ENCODE results near the gene SLC4A2.

The SLC4A2 gene

DNA sequence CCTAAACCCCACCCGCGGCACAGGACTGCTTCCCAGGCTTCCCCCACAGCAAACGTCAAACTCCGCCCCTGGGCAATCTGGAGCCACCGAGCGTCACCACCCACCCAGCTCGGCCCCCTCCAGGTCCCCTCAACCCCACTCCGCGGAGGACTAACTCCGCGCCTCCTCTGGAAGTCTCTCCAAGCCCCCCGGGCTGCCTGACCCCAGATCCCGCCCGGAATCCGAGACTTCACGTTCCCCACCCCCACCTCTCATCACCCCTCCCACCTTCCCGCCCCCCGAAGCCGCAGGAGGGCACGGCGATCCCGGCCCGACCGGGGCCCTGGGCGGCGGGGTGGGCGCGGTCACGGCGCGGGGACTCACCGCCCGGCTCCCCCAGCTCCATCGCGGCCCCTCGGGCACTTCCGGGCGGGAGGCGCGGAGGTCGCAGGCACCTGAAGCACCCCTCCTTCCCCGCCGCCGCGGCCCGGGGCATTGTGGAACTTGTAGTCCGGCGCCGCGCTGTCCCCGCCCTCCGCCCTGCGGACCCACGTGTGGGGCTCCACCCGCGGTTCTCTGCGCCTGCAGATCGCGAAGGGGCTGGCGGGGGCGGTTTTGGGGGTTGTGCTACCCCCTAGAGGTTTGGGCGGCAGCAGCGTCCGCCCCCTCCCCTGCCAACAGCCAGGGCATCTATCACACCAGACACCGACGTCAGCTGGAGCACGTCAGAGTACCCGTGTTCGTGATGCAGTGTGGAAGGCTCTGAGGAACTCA is 23.9 kb downstream of the SLC4A2 start, which contains the start of gene TMUB1:
TMUB1 (minus strand) TSS at position 423 of the 753 bp plus-strand sequence. CDS start 930 bp downstream, outside the sequence.
- peak within 1 kb of the TSS; percentile 93 for H3K18ac ChIP-seq (ENCODE audit: low read length)
- H2BK12ac ChIP-seq (ENCODE audit: low read length), result peak within 1 kb of the TSS; percentile 54
- peak within 1 kb of the TSS; percentile 97 for H2AFZ ChIP-seq (ENCODE audit: low read length)
- H3K14ac ChIP-seq (ENCODE audit: low read length), result peak within 1 kb of the TSS; percentile 7
- peak within 1 kb of the TSS; percentile 98 for H2AK5ac ChIP-seq (ENCODE audit: low read depth, low read length)
- DNase-seq (ENCODE audit: low spot score), result no peak
- H2BK15ac ChIP-seq (ENCODE audit: low read length), result peak within 1 kb of the TSS; percentile 88
- H2BK120ac ChIP-seq (ENCODE audit: low read depth, low read length), result peak within 1 kb of the TSS; percentile 76
- H3K9ac ChIP-seq (ENCODE audit: low read depth, low read length, poor library complexity), result peak within 1 kb of the TSS; percentile 80
- H3K36me3 ChIP-seq (replicated peaks in 1 of 2; ENCODE audit: control insufficient read depth in 2 of 2, insufficient read depth in 2 of 2, low read length in 2 of 2), result peaks cover 3 to 21% of the 10 kb centered on the region in 2 donors
- H3K4ac ChIP-seq (ENCODE audit: low read length), result no peak within 1 kb of the TSS
- H4K8ac ChIP-seq (ENCODE audit: low read depth, low read length), result no peak within 1 kb of the TSS
- peaks cover 0 to 6% (median 0%) of the 10 kb centered on the region in 3 experiments for H3K27me3 ChIP-seq (ENCODE audit: control insufficient read depth in 3 of 3, insufficient read depth in 3 of 3, low read depth in 1 of 3, low read length in 3 of 3)
- peak within 1 kb of the TSS; percentile 92 for H3K4me2 ChIP-seq (ENCODE audit: insufficient read depth, low read length, poor library complexity, severe bottlenecking)
- H4K91ac ChIP-seq (ENCODE audit: low read depth, low read length, poor library complexity), result no peak within 1 kb of the TSS
- no peak within 1 kb of the TSS for H3K27ac ChIP-seq (replicated peaks; ENCODE audit: low read length)
- H3K23ac ChIP-seq (ENCODE audit: low read depth, low read length, poor library complexity), result peak within 1 kb of the TSS; percentile 94
- WGBS, 2 donors (ENCODE audit: extremely low coverage in 2 of 2, insufficient read length in 2 of 2, insufficient replicate concordance in 1 of 2), result no CpG with 5 or more reads among the region's 69 CpGs
- peak within 1 kb of the TSS; percentile 56 for H2BK5ac ChIP-seq (ENCODE audit: low read length)
- peak within 1 kb of the TSS; percentile 84 to 99 for H3K4me3 ChIP-seq (ENCODE audit: low read length in 2 of 2)
- H3K9me3 ChIP-seq (replicated peaks in 1 of 2; ENCODE audit: control insufficient read depth in 2 of 2, insufficient read depth in 1 of 2, low read depth in 1 of 2, low read length in 2 of 2), result peaks cover 0 to 2% of the 10 kb centered on the region in 2 donors
- peaks cover 35 to 44% of the 10 kb centered on the region in 2 donors for H3K4me1 ChIP-seq (ENCODE audit: control insufficient read depth in 2 of 2, insufficient read depth in 1 of 2, low read depth in 1 of 2, low read length in 2 of 2)
- H3K79me1 ChIP-seq (ENCODE audit: low read depth, low read length), result peaks cover 25% of the 10 kb centered on the region

DNA sequence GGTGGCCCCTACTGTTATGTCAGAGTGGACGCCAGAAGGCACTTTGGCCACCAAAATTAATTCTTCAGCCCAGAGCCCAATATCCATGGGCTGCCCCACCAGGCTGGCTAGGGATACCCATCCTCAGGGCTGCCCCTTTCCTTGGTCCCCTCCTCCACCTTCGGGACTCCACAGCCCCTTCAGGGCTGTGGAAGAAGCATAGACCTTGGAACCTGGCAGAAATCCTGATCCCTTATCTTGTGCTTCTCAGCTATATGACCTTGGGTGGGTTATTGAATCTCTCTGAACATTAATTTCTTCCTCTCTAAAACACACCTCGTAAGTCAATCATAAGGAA is 24.4 kb downstream of the SLC4A2 start:
- Histone ChIP-seq H3K4me1 (ENCODE audit: control insufficient read depth in 2 of 2, insufficient read depth in 1 of 2, low read depth in 1 of 2, low read length in 2 of 2) (peaks cover 38 to 48% of the 10 kb centered on the region in 2 donors), H3K27ac (replicated peaks; ENCODE audit: low read length) (no peak overlapping the region)

DNA sequence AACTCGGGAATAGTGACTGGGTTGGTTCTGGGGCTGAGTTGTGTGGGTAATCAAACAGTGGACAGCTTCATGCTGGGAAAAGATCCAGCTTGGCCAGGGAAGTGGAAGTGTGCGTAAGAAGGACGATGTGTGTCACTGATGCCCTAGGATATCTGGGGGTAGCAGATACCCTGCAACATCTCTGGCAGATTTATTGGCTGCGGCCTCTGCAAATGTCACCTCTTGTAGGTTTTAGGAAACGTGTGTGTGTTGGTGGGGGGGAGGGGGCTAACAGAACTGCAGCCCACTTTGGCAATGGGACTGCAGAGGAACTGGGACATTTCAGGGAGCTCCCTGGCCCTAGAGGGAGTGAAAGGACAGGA is 25.9 kb downstream of the SLC4A2 start:
- no peaks in the 10 kb centered on the region for H3K9me3 ChIP-seq (replicated peaks in 1 of 2; ENCODE audit: control insufficient read depth in 2 of 2, insufficient read depth in 1 of 2, low read depth in 1 of 2, low read length in 2 of 2)
- peaks cover 43 to 44% of the 10 kb centered on the region in 2 donors for H3K4me1 ChIP-seq (ENCODE audit: control insufficient read depth in 2 of 2, insufficient read depth in 1 of 2, low read depth in 1 of 2, low read length in 2 of 2)
- peaks cover 0 to 24% of the 10 kb centered on the region in 2 donors for H3K36me3 ChIP-seq (replicated peaks in 1 of 2; ENCODE audit: control insufficient read depth in 2 of 2, insufficient read depth in 2 of 2, low read length in 2 of 2)
- H3K27ac ChIP-seq (replicated peaks; ENCODE audit: low read length), result no peak overlapping the region
- H4K8ac ChIP-seq (ENCODE audit: low read depth, low read length), result no peak overlapping the region
- no peak overlapping the region for H4K91ac ChIP-seq (ENCODE audit: low read depth, low read length, poor library complexity)
- no peak overlapping the region for H3K18ac ChIP-seq (ENCODE audit: low read length)
- H2AFZ ChIP-seq (ENCODE audit: low read length), result peak overlapping the region; percentile 99
- no peak overlapping the region for H2BK12ac ChIP-seq (ENCODE audit: low read length)
- H3K79me1 ChIP-seq (ENCODE audit: low read depth, low read length), result peaks cover 15% of the 10 kb centered on the region
- no peak overlapping the region for H3K9ac ChIP-seq (ENCODE audit: low read depth, low read length, poor library complexity)
- no peak overlapping the region for H2BK120ac ChIP-seq (ENCODE audit: low read depth, low read length)
- no CpG with 5 or more reads among the region's 5 CpGs for WGBS, 2 donors (ENCODE audit: extremely low coverage in 2 of 2, insufficient read length in 2 of 2, insufficient replicate concordance in 1 of 2)
- H3K23ac ChIP-seq (ENCODE audit: low read depth, low read length, poor library complexity), result no peak overlapping the region
- no peak overlapping the region for H3K14ac ChIP-seq (ENCODE audit: low read length)
- H3K4ac ChIP-seq (ENCODE audit: low read length), result no peak overlapping the region
- no peak for DNase-seq (ENCODE audit: low spot score)
- H3K4me2 ChIP-seq (ENCODE audit: insufficient read depth, low read length, poor library complexity, severe bottlenecking), result peak overlapping the region; percentile 100
- H2BK5ac ChIP-seq (ENCODE audit: low read length), result no peak overlapping the region
- H2AK5ac ChIP-seq (ENCODE audit: low read depth, low read length), result no peak overlapping the region
- H3K4me3 ChIP-seq (ENCODE audit: low read length in 2 of 2), result peak overlapping the region in 1 of 2 donors; percentile 95
- no peak overlapping the region for H2BK15ac ChIP-seq (ENCODE audit: low read length)
- H3K27me3 ChIP-seq (ENCODE audit: control insufficient read depth in 3 of 3, insufficient read depth in 3 of 3, low read depth in 1 of 3, low read length in 3 of 3), result peaks cover 0 to 6% (median 0%) of the 10 kb centered on the region in 3 experiments

More for the DNA sequence above, 24.4 kb downstream of the SLC4A2 start:
- no peaks in the 10 kb centered on the region for H3K9me3 ChIP-seq (replicated peaks in 1 of 2; ENCODE audit: control insufficient read depth in 2 of 2, insufficient read depth in 1 of 2, low read depth in 1 of 2, low read length in 2 of 2)
- H3K23ac ChIP-seq (ENCODE audit: low read depth, low read length, poor library complexity), result no peak overlapping the region
- H3K4me2 ChIP-seq (ENCODE audit: insufficient read depth, low read length, poor library complexity, severe bottlenecking), result peak overlapping the region; percentile 92
- no peak overlapping the region for H3K4ac ChIP-seq (ENCODE audit: low read length)
- peak overlapping the region; percentile 24 for H2BK120ac ChIP-seq (ENCODE audit: low read depth, low read length)
- peak overlapping the region; percentile 56 for H2BK5ac ChIP-seq (ENCODE audit: low read length)
- H3K36me3 ChIP-seq (replicated peaks in 1 of 2; ENCODE audit: control insufficient read depth in 2 of 2, insufficient read depth in 2 of 2, low read length in 2 of 2), result peaks cover 1 to 21% of the 10 kb centered on the region in 2 donors
- DNase-seq (ENCODE audit: low spot score), result no peak
- no CpG with 5 or more reads among the region's 3 CpGs for WGBS, 2 donors (ENCODE audit: extremely low coverage in 2 of 2, insufficient read length in 2 of 2, insufficient replicate concordance in 1 of 2)
- H3K27me3 ChIP-seq (ENCODE audit: control insufficient read depth in 3 of 3, insufficient read depth in 3 of 3, low read depth in 1 of 3, low read length in 3 of 3), result peaks cover 0 to 6% (median 0%) of the 10 kb centered on the region in 3 experiments
- H2BK12ac ChIP-seq (ENCODE audit: low read length), result no peak overlapping the region
- peak overlapping the region; percentile 84 for H3K18ac ChIP-seq (ENCODE audit: low read length)
- H3K9ac ChIP-seq (ENCODE audit: low read depth, low read length, poor library complexity), result no peak overlapping the region
- peak overlapping the region; percentile 84 to 99 for H3K4me3 ChIP-seq (ENCODE audit: low read length in 2 of 2)
- H3K14ac ChIP-seq (ENCODE audit: low read length), result no peak overlapping the region
- peaks cover 25% of the 10 kb centered on the region for H3K79me1 ChIP-seq (ENCODE audit: low read depth, low read length)
- peak overlapping the region; percentile 32 for H2BK15ac ChIP-seq (ENCODE audit: low read length)
- H4K8ac ChIP-seq (ENCODE audit: low read depth, low read length), result no peak overlapping the region
- H2AFZ ChIP-seq (ENCODE audit: low read length), result peak overlapping the region; percentile 97
- no peak overlapping the region for H4K91ac ChIP-seq (ENCODE audit: low read depth, low read length, poor library complexity)
- peak overlapping the region; percentile 26 for H2AK5ac ChIP-seq (ENCODE audit: low read depth, low read length)
